OCI-LY1 (cell line): ENCODE results near the gene ARF1.

Experiments used
- H2AFZ ChIP-seq: fragments of 200-600 bp; sonication (generic), shearing (Covaris generic); 2 replicates; pipeline ENCODE4 v1.6.0; 2014; ENCODE audit warnings: antibody characterized with exemption, mild to moderate bottlenecking, low read length
- H3F3A ChIP-seq: fragments of 200-600 bp; sonication (generic), shearing (Covaris generic); 2 replicates; pipeline ENCODE4 v1.6.0; 2014; ENCODE audit warnings: mild to moderate bottlenecking, antibody characterized with exemption, low read length, moderate library complexity; ENCODE audit not compliant: insufficient read depth
- H3K27ac ChIP-seq: fragments of 200-600 bp; sonication (generic); 2 replicates; pipeline ENCODE4 v1.5.1; 2014; ENCODE audit warnings: low read length, mixed run types, mild to moderate bottlenecking, low read depth; ENCODE audit not compliant: poor library complexity, severe bottlenecking
- H3K27me3 ChIP-seq: fragments of 200-600 bp; sonication (generic); 2 replicates; pipeline ENCODE4 v1.6.0; 2014; ENCODE audit warnings: antibody characterized with exemption, mild to moderate bottlenecking, low read length, moderate library complexity; ENCODE audit not compliant: insufficient read depth
- H3K36me3 ChIP-seq: fragments of 200-600 bp; sonication (generic); 2 replicates; pipeline ENCODE4 v1.6.1; 2014; ENCODE audit warnings: mild to moderate bottlenecking, antibody characterized with exemption, low read length, moderate library complexity, mixed read lengths; ENCODE audit not compliant: insufficient read depth
- H3K4me1 ChIP-seq: fragments of 200-600 bp; sonication (generic); 2 replicates; pipeline ENCODE4 v1.5.1; 2014; ENCODE audit warnings: mild to moderate bottlenecking, low read length, moderate library complexity; ENCODE audit not compliant: insufficient read depth, severe bottlenecking
- H3K4me2 ChIP-seq: fragments of 200-600 bp; sonication (generic), shearing (Covaris generic); 2 replicates; pipeline ENCODE4 v1.6.1; 2014; ENCODE audit warnings: low read length
- H3K4me3 ChIP-seq: fragments of 200-600 bp; sonication (generic); 2 replicates; pipeline ENCODE4 v1.5.1; 2014; ENCODE audit warnings: low read length, low read depth, mild to moderate bottlenecking, mixed read lengths; ENCODE audit not compliant: poor library complexity, severe bottlenecking
- H3K79me2 ChIP-seq: fragments of 200-600 bp; shearing (Covaris generic); 2 replicates; pipeline ENCODE4 v1.6.1; 2016; ENCODE audit warnings: mixed run types, low read length, mixed read lengths; ENCODE audit not compliant: insufficient read depth
- H3K9ac ChIP-seq: fragments of 200-600 bp; sonication (generic), shearing (Covaris generic); 2 replicates; pipeline ENCODE4 v1.6.1; 2014; ENCODE audit warnings: mild to moderate bottlenecking, low read length, mixed read lengths
- H3K9me2 ChIP-seq: fragments of 200-600 bp; sonication (generic), shearing (Covaris generic); 2 replicates; pipeline ENCODE4 v1.6.1; 2014; ENCODE audit warnings: low read depth, mild to moderate bottlenecking, low read length, mixed read lengths
- H3K9me3 ChIP-seq: fragments of 200-600 bp; shearing (Covaris generic); 2 replicates; pipeline ENCODE4 v1.6.1; 2014; ENCODE audit warnings: low read length, mixed read lengths
- H4K20me1 ChIP-seq: fragments of 200-600 bp; sonication (generic), shearing (Covaris generic); 2 replicates; pipeline ENCODE4 v1.6.0; 2016; ENCODE audit warnings: mild to moderate bottlenecking, low read length; ENCODE audit not compliant: insufficient read depth
- EZH2 ChIP-seq: fragments of 200-600 bp; sonication (generic), shearing (Covaris generic); IDR thresholded peaks from 2 replicates; pipeline ENCODE4 v1.8.0; 2017; ENCODE audit warnings: borderline replicate concordance, mixed run types, mild to moderate bottlenecking, antibody characterized with exemption, low read length, moderate library complexity, mixed read lengths
- TF ChIP-seq, protein P1 (sequence below): fragments of 200-600 bp; sonication (generic), shearing (Covaris generic); IDR thresholded peaks from 2 replicates; pipeline ENCODE4 v1.5.1; 2017; ENCODE audit warnings: mild to moderate bottlenecking, antibody characterized with exemption, low read length, moderate library complexity, mixed read lengths

The ARF1 gene

DNA sequence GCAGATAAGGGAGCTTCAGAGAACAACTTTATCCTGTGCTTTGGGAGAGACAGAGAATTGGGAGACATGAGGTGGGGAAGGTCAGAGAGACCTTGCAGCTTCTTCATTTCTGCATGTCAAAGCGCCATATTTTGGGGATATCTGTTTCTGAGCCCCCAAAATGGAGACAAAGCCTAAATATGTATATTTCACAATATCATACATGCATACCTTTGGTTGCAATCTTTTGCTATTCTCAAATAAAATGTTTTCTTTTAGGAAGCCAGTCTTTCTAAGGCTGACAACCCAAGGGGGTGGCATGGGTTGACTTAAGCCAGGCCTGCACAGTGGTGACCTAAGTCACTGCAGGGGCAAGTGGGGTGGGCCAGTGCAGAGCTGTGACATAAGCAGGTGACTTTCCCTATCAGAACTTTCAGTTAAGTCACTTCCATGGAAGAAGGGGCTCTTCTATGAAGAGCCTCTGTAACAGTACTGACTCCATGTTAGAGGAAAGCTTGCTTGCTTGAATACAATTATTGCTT lies 40.5 kb downstream of the ARF1 start:
- Histone ChIP-seq H2AFZ (no peak overlapping the region), H3F3A (no peaks in the 10 kb centered on the region), H4K20me1 (no peaks in the 10 kb centered on the region), H3K4me3 (no peak overlapping the region), H3K27ac (no peak overlapping the region), H3K36me3 (no peaks in the 10 kb centered on the region), H3K4me2 (no peak overlapping the region), H3K9me3 (peaks cover 4% of the 10 kb centered on the region; the same call in 1 of the 2 replicates), H3K9me2 (no peaks in the 10 kb centered on the region), H3K4me1 (peaks cover 4% of the 10 kb centered on the region), H3K79me2 (no peaks in the 10 kb centered on the region), H3K27me3 (no peaks in the 10 kb centered on the region), H3K9ac (no peak overlapping the region)
- TF ChIP-seq EZH2 = no peak
- TF ChIP-seq, protein P1, sequence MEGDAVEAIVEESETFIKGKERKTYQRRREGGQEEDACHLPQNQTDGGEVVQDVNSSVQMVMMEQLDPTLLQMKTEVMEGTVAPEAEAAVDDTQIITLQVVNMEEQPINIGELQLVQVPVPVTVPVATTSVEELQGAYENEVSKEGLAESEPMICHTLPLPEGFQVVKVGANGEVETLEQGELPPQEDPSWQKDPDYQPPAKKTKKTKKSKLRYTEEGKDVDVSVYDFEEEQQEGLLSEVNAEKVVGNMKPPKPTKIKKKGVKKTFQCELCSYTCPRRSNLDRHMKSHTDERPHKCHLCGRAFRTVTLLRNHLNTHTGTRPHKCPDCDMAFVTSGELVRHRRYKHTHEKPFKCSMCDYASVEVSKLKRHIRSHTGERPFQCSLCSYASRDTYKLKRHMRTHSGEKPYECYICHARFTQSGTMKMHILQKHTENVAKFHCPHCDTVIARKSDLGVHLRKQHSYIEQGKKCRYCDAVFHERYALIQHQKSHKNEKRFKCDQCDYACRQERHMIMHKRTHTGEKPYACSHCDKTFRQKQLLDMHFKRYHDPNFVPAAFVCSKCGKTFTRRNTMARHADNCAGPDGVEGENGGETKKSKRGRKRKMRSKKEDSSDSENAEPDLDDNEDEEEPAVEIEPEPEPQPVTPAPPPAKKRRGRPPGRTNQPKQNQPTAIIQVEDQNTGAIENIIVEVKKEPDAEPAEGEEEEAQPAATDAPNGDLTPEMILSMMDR = no peak

DNA sequence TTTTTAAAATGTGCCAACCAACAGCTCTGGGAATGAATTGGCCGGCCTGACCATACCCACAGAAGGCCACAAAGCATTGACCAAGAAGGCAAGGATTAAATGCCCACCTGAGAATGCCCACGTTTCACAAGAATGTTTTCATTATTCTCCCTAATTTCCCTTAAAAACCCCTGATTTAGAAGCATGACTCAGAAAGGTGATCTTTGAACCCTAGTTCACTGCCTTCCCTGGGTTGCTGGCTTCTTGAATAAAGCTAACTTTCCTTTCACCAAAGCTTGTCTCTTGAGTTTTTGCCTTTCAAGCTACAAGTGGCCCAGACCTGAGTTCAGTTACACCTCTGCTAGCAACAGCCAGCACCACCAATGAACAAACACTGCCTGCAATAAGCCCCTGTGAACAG lies 41.0 kb downstream of the ARF1 start:
- Histone ChIP-seq H3K4me1 (peaks cover 4% of the 10 kb centered on the region), H3K27ac (no peak overlapping the region), H3K9me2 (no peaks in the 10 kb centered on the region), H3K79me2 (no peaks in the 10 kb centered on the region), H3K4me3 (no peak overlapping the region), H2AFZ (no peak overlapping the region), H3K27me3 (no peaks in the 10 kb centered on the region), H3K4me2 (no peak overlapping the region), H3F3A (no peaks in the 10 kb centered on the region), H3K36me3 (no peaks in the 10 kb centered on the region), H3K9ac (no peak overlapping the region), H4K20me1 (no peaks in the 10 kb centered on the region), H3K9me3 (no peaks in the 10 kb centered on the region)
- TF ChIP-seq, protein P1 = no peak
- TF ChIP-seq EZH2 = no peak

DNA sequence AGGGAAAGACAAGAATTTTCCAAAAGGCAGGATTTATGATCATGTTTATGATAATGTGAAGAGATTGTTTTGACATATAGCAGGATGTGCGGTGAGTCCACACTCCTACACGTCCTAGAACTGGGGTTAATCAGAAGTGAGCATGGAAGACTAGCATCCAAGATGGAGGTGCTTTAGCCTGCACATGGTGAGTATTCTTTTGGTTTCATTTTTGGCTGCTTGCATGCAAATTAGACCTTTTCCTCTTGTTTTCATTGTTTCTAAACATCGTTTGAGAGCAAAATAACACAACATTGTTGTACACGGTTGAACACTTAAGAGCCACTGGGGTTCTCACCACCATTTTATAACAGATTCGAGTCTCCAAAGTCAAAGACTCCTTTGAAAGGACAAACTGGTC lies 42.7 kb downstream of the ARF1 start:
- no peak overlapping the region for H3K9ac ChIP-seq
- H4K20me1 ChIP-seq = no peaks in the 10 kb centered on the region
- no peaks in the 10 kb centered on the region for H3K27me3 ChIP-seq
- H3K4me3 ChIP-seq = no peak overlapping the region
- no peak overlapping the region for H3K4me2 ChIP-seq
- H3K79me2 ChIP-seq = no peaks in the 10 kb centered on the region
- TF ChIP-seq, protein P1 = no peak
- no peak for TF ChIP-seq EZH2
- no peak overlapping the region for H3K27ac ChIP-seq
- H3K9me2 ChIP-seq = no peaks in the 10 kb centered on the region
- no peaks in the 10 kb centered on the region for H3K36me3 ChIP-seq
- peaks cover 4% of the 10 kb centered on the region for H3K4me1 ChIP-seq
- H3F3A ChIP-seq = no peaks in the 10 kb centered on the region
- H3K9me3 ChIP-seq = no peaks in the 10 kb centered on the region
- no peak overlapping the region for H2AFZ ChIP-seq
